WTC11 (cell line): Measurements from ENCODE around the gene OLFML3. TPM values are rescaled to one million over a fixed set of nuclear protein-coding genes. Genes with fewer than 3 reads are reported as not detected.
A peak's percentile ranks its signal among the peaks of the same experiment; 100 is the strongest.

Experiments
- ATAC-seq: fragments of 200-7000 bp; cut with Tn5 transposase; 2 replicates; pipeline ENCODE4 v1.10.0; 2021; ENCODE audit warnings: mild to moderate bottlenecking, moderate library complexity
- CTCF ChIA-PET: fragments of 300-600 bp; sonication (Branson Sonifier 250); formaldehyde crosslinking; loops from one replicate; lab custom pipeline; 2021; ENCODE audit warnings: antibody characterized with exemption; lab: Charles Lee
- POLR2A ChIA-PET: fragments of 350-600 bp; sonication (Branson Sonifier 250); formaldehyde crosslinking; loops from one replicate; lab custom pipeline; 2021; ENCODE audit warnings: antibody characterized with exemption; lab: Charles Lee
- DNase-seq: peaks from one replicate; pipeline ENCODE4 v3.0.0; 2021; ENCODE audit warnings: low spot score
- H3K27ac Mint-ChIP-seq: 2 replicates; pipeline ENCODE4 v1.8.0; 2021; ENCODE audit warnings: mixed read lengths
- H3K27me3 Mint-ChIP-seq: 2 replicates; pipeline ENCODE4 v1.8.0; 2021; ENCODE audit warnings: low read depth, mild to moderate bottlenecking, moderate library complexity, mixed read lengths
- H3K36me3 Mint-ChIP-seq: 2 replicates; pipeline ENCODE4 v1.8.0; 2021; ENCODE audit warnings: mixed read lengths
- H3K4me1 Mint-ChIP-seq: 2 replicates; pipeline ENCODE4 v1.8.0; 2022; ENCODE audit warnings: mixed read lengths
- H3K4me3 Mint-ChIP-seq: 2 replicates; pipeline ENCODE4 v1.8.0; 2021; ENCODE audit warnings: mild to moderate bottlenecking, moderate library complexity, mixed read lengths
- H3K9me3 Mint-ChIP-seq: 2 replicates; pipeline ENCODE4 v1.8.0; 2021; ENCODE audit warnings: mixed read lengths
- CBFB ChIP-seq: sonication (generic); formaldehyde crosslinking; IDR thresholded peaks from 2 replicates; pipeline ENCODE4 v1.8.1; 2022; ENCODE audit warnings: mild to moderate bottlenecking, low read depth, missing genetic modification reagents
- ESRRA ChIP-seq: sonication (generic); formaldehyde crosslinking; IDR thresholded peaks from 2 replicates; pipeline ENCODE4 v1.8.1; 2022; ENCODE audit warnings: mild to moderate bottlenecking, missing genetic modification reagents, borderline replicate concordance
- FOXK1 ChIP-seq: sonication (generic); formaldehyde crosslinking; IDR thresholded peaks from 2 replicates; pipeline ENCODE4 v1.8.0; 2022; ENCODE audit warnings: mild to moderate bottlenecking, moderate library complexity, missing genetic modification reagents
- FOXP1 ChIP-seq: sonication (generic); formaldehyde crosslinking; IDR thresholded peaks from 2 replicates; pipeline ENCODE4 v1.8.0; 2022; ENCODE audit warnings: missing genetic modification reagents, mild to moderate bottlenecking, moderate library complexity, borderline replicate concordance
- GRHL2 ChIP-seq: fragments of 250-450 bp; sonication (Bioruptor Pico); IDR thresholded peaks from 2 replicates; pipeline ENCODE4 v1.8.0; 2022; ENCODE audit warnings: mild to moderate bottlenecking, moderate library complexity; ENCODE audit not compliant: insufficient replicate concordance, severe bottlenecking
- IRF2 ChIP-seq: sonication (generic); formaldehyde crosslinking; IDR thresholded peaks from 2 replicates; pipeline ENCODE4 v1.8.0; 2022; ENCODE audit warnings: low read depth, missing genetic modification reagents, borderline replicate concordance
- KAT7 ChIP-seq: sonication (generic); formaldehyde crosslinking; IDR thresholded peaks from 2 replicates; pipeline ENCODE4 v1.8.1; 2023; ENCODE audit warnings: missing genetic modification reagents, mild to moderate bottlenecking, borderline replicate concordance
- NFYB ChIP-seq: sonication (generic); formaldehyde crosslinking; conservative IDR thresholded peaks from 2 replicates; pipeline ENCODE4 v1.8.0; 2022; ENCODE audit warnings: low read depth, missing genetic modification reagents
- SMAD3 ChIP-seq: sonication (generic); formaldehyde crosslinking; IDR thresholded peaks from 2 replicates; pipeline ENCODE4 v1.8.0; 2022; ENCODE audit warnings: missing genetic modification reagents, mild to moderate bottlenecking, borderline replicate concordance
- SP1 ChIP-seq: sonication (generic); formaldehyde crosslinking; conservative IDR thresholded peaks from 2 replicates; pipeline ENCODE4 v1.8.1; 2022; ENCODE audit warnings: missing genetic modification reagents
- TEAD1 ChIP-seq: sonication (generic); formaldehyde crosslinking; IDR thresholded peaks from 2 replicates; pipeline ENCODE4 v1.8.0; 2022; ENCODE audit warnings: mild to moderate bottlenecking, missing genetic modification reagents
- ZNF138 ChIP-seq: sonication (generic); formaldehyde crosslinking; conservative IDR thresholded peaks from 2 replicates; pipeline ENCODE4 v1.8.1; 2022; ENCODE audit warnings: mild to moderate bottlenecking, moderate library complexity, missing genetic modification reagents
- ZNF423 ChIP-seq: fragments of 250-450 bp; sonication (Bioruptor Pico); IDR thresholded peaks from 2 replicates; pipeline ENCODE4 v2.1.2; 2022; ENCODE audit warnings: mild to moderate bottlenecking, moderate library complexity
- total RNA-seq: library from RNA; stranded (reverse); gene quantifications from 3 replicates; pipeline ENCODE4 v1.2.3, GENCODE V29; 2021
- TF ChIP-seq, protein P1 (sequence below): fragments of 250-450 bp; sonication (Bioruptor Pico); IDR thresholded peaks from 2 replicates; pipeline ENCODE4 v1.9.0; 2021; ENCODE audit warnings: mild to moderate bottlenecking, borderline replicate concordance
- TF ChIP-seq, protein P2 (sequence below): sonication (generic); formaldehyde crosslinking; IDR thresholded peaks from 2 replicates; pipeline ENCODE4 v1.8.0; 2023; ENCODE audit warnings: missing genetic modification reagents
- TF ChIP-seq, protein P3 (sequence below): sonication (generic); formaldehyde crosslinking; IDR thresholded peaks from 2 replicates; pipeline ENCODE4 v1.8.1; 2023; ENCODE audit warnings: mild to moderate bottlenecking, missing genetic modification reagents, borderline replicate concordance
- TF ChIP-seq, protein P4 (sequence below): fragments of 250-450 bp; sonication (Bioruptor Pico); IDR thresholded peaks from 2 replicates; pipeline ENCODE4 v1.8.0; 2021; ENCODE audit warnings: mild to moderate bottlenecking

OLFML3 gene
- total RNA-seq, 1 experiment from 2014 or later, result 65.8 TPM

DNA sequence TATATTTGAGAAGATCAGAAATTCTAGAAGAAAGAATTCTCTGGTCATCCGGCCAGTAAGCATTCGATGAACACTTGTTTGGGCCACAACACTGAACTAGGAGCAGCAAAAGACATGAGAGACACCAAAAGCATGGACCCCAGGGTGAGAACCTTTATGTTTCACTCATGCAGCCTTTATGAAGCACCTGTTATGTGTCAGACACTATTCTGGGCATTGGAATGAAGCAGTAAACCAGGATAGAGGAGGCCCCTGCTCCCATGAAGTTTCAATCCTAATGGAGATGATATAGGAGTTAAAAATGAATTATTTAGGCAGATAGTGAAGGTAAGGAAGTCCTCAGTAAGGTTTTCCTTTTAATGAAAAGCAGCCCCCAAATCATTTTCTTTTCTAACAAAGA, 43.6 kb downstream of the OLFML3 start:
- TF ChIP-seq NFYB (CRISPR knock-in tag), result no peak
- Mint-ChIP-seq H3K4me1 (peaks cover 55% of the 10 kb centered on the region), H3K27ac (peak overlapping the region; percentile 30; the same call in 1 of the 2 replicates), H3K9me3 (peaks cover 19% of the 10 kb centered on the region), H3K4me3 (no peak overlapping the region), H3K36me3 (peaks cover 38% of the 10 kb centered on the region), H3K27me3 (no peaks in the 10 kb centered on the region)
- DNase-seq, result no peak
- ATAC-seq, result no peak
- POLR2A ChIA-PET, result interaction anchor here (0.7 kb wide), 1 partner anchor 38 kb away, joined by 4 read pairs; no protein-coding TSS in a partner anchor
- CTCF ChIA-PET, result interaction anchor here (1.2 to 1.5 kb wide), 3 partner anchors 11 to 97 kb away, joined by 3 to 8 read pairs (median 5); no protein-coding TSS in a partner anchor

DNA sequence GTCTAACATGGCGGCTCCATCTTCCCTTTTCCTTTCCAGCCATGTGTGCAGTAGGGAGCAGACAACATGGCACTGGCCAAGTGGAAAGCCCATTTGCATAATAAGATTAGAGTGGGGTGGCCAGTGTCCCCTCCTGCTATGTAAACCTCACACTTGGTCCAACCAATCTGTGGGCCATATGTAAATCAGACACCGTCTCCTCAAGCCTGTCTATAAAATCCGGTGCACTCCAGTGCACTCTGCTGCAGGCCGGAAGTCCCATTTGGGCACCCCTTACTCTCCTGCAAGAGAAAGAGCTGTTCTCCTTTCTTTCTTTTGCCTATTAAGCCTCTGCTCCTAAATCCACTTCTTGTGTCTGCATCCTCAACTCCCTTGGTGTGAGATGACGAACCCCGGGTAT, 44.1 kb downstream of the OLFML3 start:
- TF ChIP-seq, protein P1, sequence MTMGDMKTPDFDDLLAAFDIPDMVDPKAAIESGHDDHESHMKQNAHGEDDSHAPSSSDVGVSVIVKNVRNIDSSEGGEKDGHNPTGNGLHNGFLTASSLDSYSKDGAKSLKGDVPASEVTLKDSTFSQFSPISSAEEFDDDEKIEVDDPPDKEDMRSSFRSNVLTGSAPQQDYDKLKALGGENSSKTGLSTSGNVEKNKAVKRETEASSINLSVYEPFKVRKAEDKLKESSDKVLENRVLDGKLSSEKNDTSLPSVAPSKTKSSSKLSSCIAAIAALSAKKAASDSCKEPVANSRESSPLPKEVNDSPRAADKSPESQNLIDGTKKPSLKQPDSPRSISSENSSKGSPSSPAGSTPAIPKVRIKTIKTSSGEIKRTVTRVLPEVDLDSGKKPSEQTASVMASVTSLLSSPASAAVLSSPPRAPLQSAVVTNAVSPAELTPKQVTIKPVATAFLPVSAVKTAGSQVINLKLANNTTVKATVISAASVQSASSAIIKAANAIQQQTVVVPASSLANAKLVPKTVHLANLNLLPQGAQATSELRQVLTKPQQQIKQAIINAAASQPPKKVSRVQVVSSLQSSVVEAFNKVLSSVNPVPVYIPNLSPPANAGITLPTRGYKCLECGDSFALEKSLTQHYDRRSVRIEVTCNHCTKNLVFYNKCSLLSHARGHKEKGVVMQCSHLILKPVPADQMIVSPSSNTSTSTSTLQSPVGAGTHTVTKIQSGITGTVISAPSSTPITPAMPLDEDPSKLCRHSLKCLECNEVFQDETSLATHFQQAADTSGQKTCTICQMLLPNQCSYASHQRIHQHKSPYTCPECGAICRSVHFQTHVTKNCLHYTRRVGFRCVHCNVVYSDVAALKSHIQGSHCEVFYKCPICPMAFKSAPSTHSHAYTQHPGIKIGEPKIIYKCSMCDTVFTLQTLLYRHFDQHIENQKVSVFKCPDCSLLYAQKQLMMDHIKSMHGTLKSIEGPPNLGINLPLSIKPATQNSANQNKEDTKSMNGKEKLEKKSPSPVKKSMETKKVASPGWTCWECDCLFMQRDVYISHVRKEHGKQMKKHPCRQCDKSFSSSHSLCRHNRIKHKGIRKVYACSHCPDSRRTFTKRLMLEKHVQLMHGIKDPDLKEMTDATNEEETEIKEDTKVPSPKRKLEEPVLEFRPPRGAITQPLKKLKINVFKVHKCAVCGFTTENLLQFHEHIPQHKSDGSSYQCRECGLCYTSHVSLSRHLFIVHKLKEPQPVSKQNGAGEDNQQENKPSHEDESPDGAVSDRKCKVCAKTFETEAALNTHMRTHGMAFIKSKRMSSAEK (CRISPR knock-in tag), result no peak
- TF ChIP-seq ESRRA (CRISPR knock-in tag) (no peak), SP1 (CRISPR knock-in tag) (no peak), IRF2 (CRISPR knock-in tag) (no peak), KAT7 (CRISPR knock-in tag) (no peak), GRHL2 (CRISPR knock-in tag) (no peak), SMAD3 (CRISPR knock-in tag) (no peak), FOXP1 (CRISPR knock-in tag) (no peak)
- TF ChIP-seq, protein P2, sequence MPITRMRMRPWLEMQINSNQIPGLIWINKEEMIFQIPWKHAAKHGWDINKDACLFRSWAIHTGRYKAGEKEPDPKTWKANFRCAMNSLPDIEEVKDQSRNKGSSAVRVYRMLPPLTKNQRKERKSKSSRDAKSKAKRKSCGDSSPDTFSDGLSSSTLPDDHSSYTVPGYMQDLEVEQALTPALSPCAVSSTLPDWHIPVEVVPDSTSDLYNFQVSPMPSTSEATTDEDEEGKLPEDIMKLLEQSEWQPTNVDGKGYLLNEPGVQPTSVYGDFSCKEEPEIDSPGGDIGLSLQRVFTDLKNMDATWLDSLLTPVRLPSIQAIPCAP (CRISPR knock-in tag), result no peak
- Mint-ChIP-seq H3K4me3 (no peak overlapping the region), H3K27me3 (no peaks in the 10 kb centered on the region), H3K4me1 (peaks cover 55% of the 10 kb centered on the region), H3K27ac (peak overlapping the region; percentile 98), H3K36me3 (peaks cover 36% of the 10 kb centered on the region), H3K9me3 (peaks cover 19% of the 10 kb centered on the region)
- ATAC-seq (no peak), DNase-seq (no peak)
- ChIA-PET CTCF (interaction anchor here (0.9 to 1.7 kb wide), 11 partner anchors 9 to 259 kb away, joined by 3 to 14 read pairs (median 6); partner anchors contain the start of gene OLFML3), POLR2A (interaction anchor here (0.7 to 1.0 kb wide), 3 partner anchors 38 to 234 kb away, joined by 4 to 5 read pairs (median 5); no protein-coding TSS in a partner anchor)

DNA sequence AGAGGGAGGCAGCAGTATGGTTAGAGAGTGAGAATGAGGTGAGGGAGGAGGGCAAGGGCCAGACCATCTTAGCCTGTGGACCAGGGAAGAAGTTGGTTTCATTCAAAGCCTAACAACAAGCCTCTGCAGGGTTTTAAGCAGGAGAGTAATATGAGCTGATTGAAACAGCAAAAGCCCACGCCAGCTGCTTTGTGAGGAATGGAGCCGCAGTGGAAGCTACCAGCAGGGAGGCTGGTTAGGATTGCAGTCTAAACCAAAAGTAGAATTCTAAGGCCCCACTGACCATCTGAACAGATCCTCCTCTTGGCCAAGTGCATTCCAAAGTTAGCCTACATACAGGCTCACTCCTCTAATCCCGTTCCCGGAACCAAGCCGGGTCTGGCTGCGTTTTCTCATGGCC, 44.8 kb downstream of the OLFML3 start:
- POLR2A ChIA-PET, result interaction anchor here (0.7 to 1.0 kb wide), 2 partner anchors 44 to 235 kb away, joined by 5 read pairs; no protein-coding TSS in a partner anchor
- peak; percentile 86 for ATAC-seq
- peak; percentile 36 for DNase-seq
- CTCF ChIA-PET, result interaction anchor here (0.9 to 1.7 kb wide), 14 partner anchors 9 to 259 kb away, joined by 3 to 14 read pairs (median 6); partner anchors contain the start of gene OLFML3
- H3K4me3 Mint-ChIP-seq, result no peak overlapping the region
- no peaks in the 10 kb centered on the region for H3K27me3 Mint-ChIP-seq
- H3K4me1 Mint-ChIP-seq, result peaks cover 55% of the 10 kb centered on the region
- H3K36me3 Mint-ChIP-seq, result peaks cover 30% of the 10 kb centered on the region
- peak overlapping the region; percentile 98 for H3K27ac Mint-ChIP-seq
- TF ChIP-seq ZNF423 (no peak), FOXK1 (CRISPR knock-in tag) (no peak), CBFB (no peak), ZNF138 (CRISPR knock-in tag) (no peak), TEAD1 (CRISPR knock-in tag) (no peak)
- TF ChIP-seq, protein P3, sequence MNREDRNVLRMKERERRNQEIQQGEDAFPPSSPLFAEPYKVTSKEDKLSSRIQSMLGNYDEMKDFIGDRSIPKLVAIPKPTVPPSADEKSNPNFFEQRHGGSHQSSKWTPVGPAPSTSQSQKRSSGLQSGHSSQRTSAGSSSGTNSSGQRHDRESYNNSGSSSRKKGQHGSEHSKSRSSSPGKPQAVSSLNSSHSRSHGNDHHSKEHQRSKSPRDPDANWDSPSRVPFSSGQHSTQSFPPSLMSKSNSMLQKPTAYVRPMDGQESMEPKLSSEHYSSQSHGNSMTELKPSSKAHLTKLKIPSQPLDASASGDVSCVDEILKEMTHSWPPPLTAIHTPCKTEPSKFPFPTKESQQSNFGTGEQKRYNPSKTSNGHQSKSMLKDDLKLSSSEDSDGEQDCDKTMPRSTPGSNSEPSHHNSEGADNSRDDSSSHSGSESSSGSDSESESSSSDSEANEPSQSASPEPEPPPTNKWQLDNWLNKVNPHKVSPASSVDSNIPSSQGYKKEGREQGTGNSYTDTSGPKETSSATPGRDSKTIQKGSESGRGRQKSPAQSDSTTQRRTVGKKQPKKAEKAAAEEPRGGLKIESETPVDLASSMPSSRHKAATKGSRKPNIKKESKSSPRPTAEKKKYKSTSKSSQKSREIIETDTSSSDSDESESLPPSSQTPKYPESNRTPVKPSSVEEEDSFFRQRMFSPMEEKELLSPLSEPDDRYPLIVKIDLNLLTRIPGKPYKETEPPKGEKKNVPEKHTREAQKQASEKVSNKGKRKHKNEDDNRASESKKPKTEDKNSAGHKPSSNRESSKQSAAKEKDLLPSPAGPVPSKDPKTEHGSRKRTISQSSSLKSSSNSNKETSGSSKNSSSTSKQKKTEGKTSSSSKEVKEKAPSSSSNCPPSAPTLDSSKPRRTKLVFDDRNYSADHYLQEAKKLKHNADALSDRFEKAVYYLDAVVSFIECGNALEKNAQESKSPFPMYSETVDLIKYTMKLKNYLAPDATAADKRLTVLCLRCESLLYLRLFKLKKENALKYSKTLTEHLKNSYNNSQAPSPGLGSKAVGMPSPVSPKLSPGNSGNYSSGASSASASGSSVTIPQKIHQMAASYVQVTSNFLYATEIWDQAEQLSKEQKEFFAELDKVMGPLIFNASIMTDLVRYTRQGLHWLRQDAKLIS (CRISPR knock-in tag), result no peak
- TF ChIP-seq, protein P4, sequence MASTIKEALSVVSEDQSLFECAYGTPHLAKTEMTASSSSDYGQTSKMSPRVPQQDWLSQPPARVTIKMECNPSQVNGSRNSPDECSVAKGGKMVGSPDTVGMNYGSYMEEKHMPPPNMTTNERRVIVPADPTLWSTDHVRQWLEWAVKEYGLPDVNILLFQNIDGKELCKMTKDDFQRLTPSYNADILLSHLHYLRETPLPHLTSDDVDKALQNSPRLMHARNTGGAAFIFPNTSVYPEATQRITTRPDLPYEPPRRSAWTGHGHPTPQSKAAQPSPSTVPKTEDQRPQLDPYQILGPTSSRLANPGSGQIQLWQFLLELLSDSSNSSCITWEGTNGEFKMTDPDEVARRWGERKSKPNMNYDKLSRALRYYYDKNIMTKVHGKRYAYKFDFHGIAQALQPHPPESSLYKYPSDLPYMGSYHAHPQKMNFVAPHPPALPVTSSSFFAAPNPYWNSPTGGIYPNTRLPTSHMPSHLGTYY (CRISPR knock-in tag), result no peak
- peaks cover 14% of the 10 kb centered on the region for H3K9me3 Mint-ChIP-seq
